IPS DF 4.7 (cell line): ENCODE data around the gene CD33.

ENCODE experiments used
- DNase-seq: peaks from one replicate; pipeline ENCODE4 v3.0.0-alpha.2; 2013; ENCODE audit warnings: low spot score; ENCODE audit errors: extremely low read depth

The CD33 gene

GRCh38 chr19:51258165-51259160 is 33.6 kb downstream of the CD33 start:
- DNase-seq = no peak

DNA sequence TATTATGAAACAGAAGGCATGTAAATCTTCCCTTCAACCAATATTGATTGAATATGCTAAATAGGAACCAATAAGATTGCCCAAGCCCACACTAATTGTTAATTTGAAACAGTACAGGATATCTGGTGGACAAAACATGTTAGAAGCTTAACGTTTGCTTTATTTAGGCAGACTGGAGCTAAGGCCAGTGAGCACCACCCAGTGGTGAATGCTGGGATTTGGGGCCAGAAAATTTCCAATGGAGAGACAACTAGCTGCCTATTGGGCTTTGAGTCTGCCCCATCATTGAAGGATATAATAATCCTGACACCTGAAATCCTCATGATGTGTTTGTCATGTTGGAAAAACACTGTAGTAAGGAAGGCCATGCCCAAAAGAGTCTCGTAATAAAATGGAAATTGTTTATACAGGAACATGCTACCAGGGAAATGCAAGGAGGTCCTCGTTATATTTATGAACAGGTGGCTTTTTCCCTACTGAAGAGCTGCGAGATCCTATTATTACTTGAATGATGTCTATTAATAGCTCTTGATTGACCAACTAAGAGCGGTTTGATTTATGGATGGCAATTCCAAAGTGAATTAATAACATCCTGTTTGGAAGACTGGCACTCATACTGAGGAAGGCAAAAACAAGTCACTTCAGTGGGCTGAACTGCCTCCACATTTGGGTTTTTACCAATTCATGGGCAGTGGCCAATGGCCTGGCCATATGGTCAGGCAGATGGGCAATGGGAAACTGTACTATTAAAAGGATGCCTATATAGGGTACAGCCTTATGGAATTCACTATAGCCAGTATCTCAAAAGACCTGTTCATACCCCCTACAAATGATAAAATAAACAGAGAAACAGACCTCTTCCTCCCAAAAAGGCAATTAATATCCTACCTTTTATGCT is 34.7 kb downstream of the CD33 start:
- no peak for DNase-seq

GRCh38 chr19:51263808-51264207 is 38.9 kb downstream of the CD33 start:
- no peak for DNase-seq

DNA sequence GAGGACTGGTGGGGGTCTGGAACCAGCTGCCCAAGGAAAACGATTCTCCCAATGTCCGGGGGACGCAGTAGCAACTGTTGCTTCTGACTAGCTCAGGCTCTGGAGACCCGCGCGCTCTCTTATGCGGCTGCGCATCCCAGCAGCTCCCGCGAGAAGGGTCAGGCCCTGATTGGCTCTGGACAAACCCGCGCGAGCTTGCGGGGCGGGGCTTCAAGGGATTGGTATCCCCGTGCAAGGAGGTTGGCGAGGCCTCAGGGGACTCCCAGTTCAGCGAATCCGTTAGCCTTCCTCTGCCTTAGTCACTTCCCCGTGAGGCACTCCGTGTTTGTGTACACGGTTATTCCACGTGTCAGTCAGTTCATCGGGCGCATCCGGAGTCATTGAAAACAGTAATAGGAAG is 46.2 kb downstream of the CD33 start:
- DNase-seq = no peak

- no peak for DNase-seq
These were observed 47.4 kb downstream of the CD33 start for GRCh38 chr19:51272183-51272810.

DNA sequence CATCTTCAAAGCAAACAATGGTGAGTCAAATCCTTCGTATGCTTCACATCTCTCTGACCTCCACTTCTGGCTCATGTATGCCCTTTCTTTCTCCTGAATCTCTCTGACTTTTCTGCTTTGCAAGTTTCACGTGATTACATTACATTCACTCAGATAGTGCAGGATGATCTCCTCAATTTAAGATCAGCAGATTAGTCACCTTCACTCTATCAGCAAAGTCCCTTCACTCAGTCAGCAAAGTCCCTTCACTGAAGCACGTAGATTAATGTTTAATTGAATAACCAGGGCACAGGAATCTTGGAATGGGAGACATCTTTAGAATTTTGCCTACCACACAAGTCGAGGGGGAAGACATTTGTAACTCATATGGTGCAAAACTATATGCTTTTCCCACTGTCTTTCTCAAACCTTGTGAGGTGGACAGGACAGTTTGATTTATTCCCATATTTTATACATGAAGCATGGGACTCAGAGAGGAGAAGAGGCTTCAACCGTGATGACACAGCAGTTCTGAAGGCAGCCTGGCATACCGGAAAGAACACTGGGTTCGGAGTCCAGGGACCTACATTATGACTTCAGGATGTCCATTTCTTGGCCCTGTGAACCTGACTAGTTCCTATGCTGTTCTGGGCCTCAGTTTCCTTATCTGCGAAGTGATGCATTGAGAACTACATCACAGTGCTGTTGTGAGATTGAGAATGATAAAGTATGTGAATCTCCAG is 49.3 kb downstream of the CD33 start:
- DNase-seq = no peak

DNA sequence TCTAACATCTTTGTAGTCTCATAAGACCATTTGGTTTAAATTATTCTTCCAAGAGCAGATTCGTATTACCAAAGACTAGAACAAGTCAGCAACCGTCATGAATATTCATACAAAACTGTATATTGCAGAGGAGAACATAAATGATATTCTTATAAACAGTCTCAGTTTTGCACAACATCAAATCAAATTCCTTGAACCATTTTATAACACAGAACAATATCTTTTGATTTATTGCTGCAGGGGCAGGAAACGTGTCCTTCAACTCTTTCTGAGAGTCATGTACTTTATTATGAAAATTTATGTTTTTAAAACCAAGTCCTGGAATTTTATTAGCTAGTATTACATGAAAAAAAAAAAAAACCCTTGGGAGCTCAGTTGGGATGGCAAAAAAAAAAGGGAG is 52.2 kb downstream of the CD33 start:
- DNase-seq = no peak

- no peak for DNase-seq
These were observed 57.5 kb downstream of the CD33 start for GRCh38 chr19:51282335-51282734.

DNA sequence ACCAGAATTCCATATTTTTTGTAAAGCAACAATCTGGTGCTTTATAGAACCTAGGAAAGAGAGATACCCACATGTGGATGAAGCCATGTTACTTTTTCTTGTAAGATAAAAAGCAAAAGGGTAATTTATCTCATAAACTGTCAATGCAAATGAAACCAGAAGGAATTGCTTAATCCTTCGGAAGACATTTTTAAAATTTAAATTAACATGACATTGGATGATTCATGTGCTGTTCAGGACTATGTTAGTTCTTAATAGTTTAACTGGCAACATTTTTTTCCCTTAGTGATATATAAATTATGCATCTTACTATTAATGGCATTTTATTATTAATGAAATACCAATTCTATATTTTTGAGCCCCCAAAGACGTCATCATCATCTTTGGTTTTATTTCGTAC is 60.8 kb downstream of the CD33 start:
- DNase-seq = no peak
